ENCODE data around the gene ZDHHC5.
"Not testable (repeated sequence)": the region's sequence is repeated elsewhere in the genome, so short reads cannot be mapped to it uniquely, and the experiment has no call there.

- not testable (repeated sequence) for TF ChIP-seq CTCF (IDR thresholded peaks at IDR 0.05; ENCODE audit: low read length); EZH2phosphoT487 (IDR thresholded peaks at IDR 0.05; ENCODE audit: low read length); EZH2 (optimal IDR thresholded peaks at IDR 0.05; ENCODE audit: low read depth, low read length)
Observed at GRCh38 chr11:57690474-57690873, 22.6 kb downstream of the ZDHHC5 start.

Measured in MM.1S (cell line).